ENCODE measurements around the gene PRKACB.
A peak's percentile ranks its signal among the peaks of the same experiment; 100 is the strongest.

The PRKACB gene

DNA sequence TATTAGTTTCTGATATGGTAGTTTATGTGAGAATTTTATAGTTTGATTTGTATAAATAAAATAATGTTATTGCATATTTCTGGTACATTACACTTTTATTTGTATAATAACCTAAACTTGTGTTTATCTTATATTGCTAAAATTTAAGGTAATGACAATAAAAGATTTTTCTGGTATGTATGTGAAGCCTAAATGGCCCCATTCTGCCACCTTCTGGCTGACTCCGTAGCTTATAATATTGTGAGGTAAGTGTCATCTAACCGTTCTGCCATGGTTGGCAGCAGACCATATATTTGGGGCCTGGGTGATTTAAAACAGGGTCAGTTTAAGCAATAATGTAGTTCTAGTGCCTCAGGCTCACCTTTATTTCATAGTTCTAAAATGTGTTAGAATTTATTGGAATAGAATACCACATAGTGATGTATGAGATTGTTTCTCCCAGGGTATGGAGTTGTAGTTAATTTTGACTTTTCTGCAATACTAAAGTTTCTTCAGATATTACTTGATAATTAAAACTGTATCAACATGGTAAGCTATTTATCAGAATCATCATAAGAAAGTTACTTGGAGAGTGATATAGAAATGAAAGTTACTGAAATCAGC is 21.2 kb upstream of the PRKACB start:
- no peak overlapping the region for H3K4me3 Mint-ChIP-seq
- peak; percentile 18 to 23 for DNase-seq (ENCODE audit: low spot score in 2 of 2)
- H3K9me3 Mint-ChIP-seq = no peaks in the 10 kb centered on the region
- H3K27ac Mint-ChIP-seq (ENCODE audit: low read depth) = no peak overlapping the region
- no peaks in the 10 kb centered on the region for H3K36me3 Mint-ChIP-seq (ENCODE audit: insufficient read depth)
- no peaks in the 10 kb centered on the region for H3K4me1 Mint-ChIP-seq
- peak; percentile 56 for ATAC-seq (replicated peaks; ENCODE audit: extremely low read depth, poor library complexity, severe bottlenecking)
- no peaks in the 10 kb centered on the region for H3K27me3 Mint-ChIP-seq

- H3K27ac Mint-ChIP-seq (ENCODE audit: low read depth) = no peak overlapping the region
- H3K9me3 Mint-ChIP-seq = no peaks in the 10 kb centered on the region
- DNase-seq (ENCODE audit: low spot score in 2 of 2) (no peak), ATAC-seq (replicated peaks; ENCODE audit: extremely low read depth, poor library complexity, severe bottlenecking) (no peak)
- no peaks in the 10 kb centered on the region for H3K36me3 Mint-ChIP-seq (ENCODE audit: insufficient read depth)
- H3K27me3 Mint-ChIP-seq = no peaks in the 10 kb centered on the region
- no peak overlapping the region for H3K4me3 Mint-ChIP-seq
- H3K4me1 Mint-ChIP-seq = peaks cover 18% of the 10 kb centered on the region
Measured at GRCh38 chr1:84133479-84133878, 10.6 kb upstream of the PRKACB start.

GRCh38 chr1:84135341-84135740 is 8.7 kb upstream of the PRKACB start:
- no peaks in the 10 kb centered on the region for H3K9me3 Mint-ChIP-seq
- H3K36me3 Mint-ChIP-seq (ENCODE audit: insufficient read depth) = no peaks in the 10 kb centered on the region
- no peak overlapping the region for H3K4me3 Mint-ChIP-seq
- ATAC-seq (replicated peaks; ENCODE audit: extremely low read depth, poor library complexity, severe bottlenecking) = no peak
- peak overlapping the region; percentile 60 for H3K27ac Mint-ChIP-seq (ENCODE audit: low read depth)
- H3K4me1 Mint-ChIP-seq = peaks cover 18% of the 10 kb centered on the region
- no peak for DNase-seq (ENCODE audit: low spot score in 2 of 2)
- H3K27me3 Mint-ChIP-seq = no peaks in the 10 kb centered on the region

DNA sequence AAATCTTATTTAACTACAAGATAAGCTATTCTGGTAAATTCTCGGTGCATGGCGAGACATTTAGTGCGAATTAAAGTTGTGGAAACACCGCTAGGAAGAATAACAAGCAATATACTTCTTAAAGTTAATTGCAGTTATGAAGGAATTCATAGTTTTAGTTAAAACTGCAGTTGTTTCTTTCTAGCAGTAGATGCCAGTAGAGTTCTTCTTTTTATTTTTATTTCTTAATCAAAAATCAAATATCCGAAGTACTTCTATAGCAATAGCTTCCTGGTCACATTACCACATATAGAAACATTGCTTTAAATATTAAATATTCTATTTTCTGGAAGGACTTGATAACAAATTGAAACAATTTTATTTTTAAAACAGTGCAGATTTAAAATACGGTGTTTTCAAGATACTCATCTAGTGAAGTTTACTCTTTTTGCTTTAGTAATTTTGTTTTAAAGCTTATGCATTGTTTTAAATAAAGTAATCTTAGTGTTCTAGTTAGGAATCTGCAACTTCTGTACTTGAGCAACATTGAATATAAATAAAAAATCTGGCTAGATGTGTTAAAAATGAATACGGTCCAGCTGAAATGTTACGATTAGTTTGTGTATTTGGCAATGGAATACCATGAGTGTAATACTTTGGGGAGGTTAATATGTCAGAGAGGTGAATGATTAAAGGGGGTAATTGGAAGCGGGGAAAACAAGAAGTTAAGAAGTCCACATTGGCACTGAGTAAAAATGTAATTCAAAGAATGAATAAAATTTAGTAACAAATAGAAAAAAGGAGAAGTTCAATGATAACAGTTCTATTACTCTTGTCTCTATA is 2.7 kb upstream of the PRKACB start:
- no peaks in the 10 kb centered on the region for H3K27me3 Mint-ChIP-seq
- peaks cover 19% of the 10 kb centered on the region for H3K4me1 Mint-ChIP-seq
- no peaks in the 10 kb centered on the region for H3K9me3 Mint-ChIP-seq
- peaks cover 7% of the 10 kb centered on the region for H3K36me3 Mint-ChIP-seq (ENCODE audit: insufficient read depth)
- DNase-seq (ENCODE audit: low spot score in 2 of 2) = no peak
- peak overlapping the region; percentile 62 for H3K27ac Mint-ChIP-seq (ENCODE audit: low read depth)
- H3K4me3 Mint-ChIP-seq = no peak overlapping the region
- no peak for ATAC-seq (replicated peaks; ENCODE audit: extremely low read depth, poor library complexity, severe bottlenecking)

DNA sequence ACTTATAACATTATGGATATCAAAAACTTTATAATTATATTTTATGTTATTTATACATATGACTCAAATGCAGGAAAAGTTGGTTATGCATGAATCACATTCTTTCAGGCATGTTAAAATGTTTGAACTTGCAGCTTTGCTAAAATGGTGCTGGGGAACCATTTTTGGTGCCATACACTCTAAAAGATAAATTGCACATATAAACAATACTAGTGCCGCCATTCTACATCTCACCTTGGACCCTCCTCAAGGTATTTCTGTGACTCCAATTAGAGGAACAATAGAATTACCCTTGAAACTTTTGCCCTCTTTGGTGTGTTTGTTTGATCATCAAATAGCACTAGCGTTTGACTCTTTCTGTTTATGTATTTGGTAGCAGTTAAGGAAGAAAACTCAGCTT is 997 bp downstream of the PRKACB start:
- H3K9me3 Mint-ChIP-seq = no peaks in the 10 kb centered on the region
- H3K4me1 Mint-ChIP-seq = peaks cover 33% of the 10 kb centered on the region
- peak; percentile 41 for ATAC-seq (replicated peaks; ENCODE audit: extremely low read depth, poor library complexity, severe bottlenecking)
- peak overlapping the region; percentile 90 for H3K4me3 Mint-ChIP-seq
- peak overlapping the region; percentile 96 for H3K27ac Mint-ChIP-seq (ENCODE audit: low read depth)
- DNase-seq (ENCODE audit: low spot score in 2 of 2) = no peak
- H3K36me3 Mint-ChIP-seq (ENCODE audit: insufficient read depth) = peaks cover 7% of the 10 kb centered on the region
- H3K27me3 Mint-ChIP-seq = no peaks in the 10 kb centered on the region

- H3K27me3 Mint-ChIP-seq = no peaks in the 10 kb centered on the region
- peak overlapping the region; percentile 96 for H3K27ac Mint-ChIP-seq (ENCODE audit: low read depth)
- H3K36me3 Mint-ChIP-seq (ENCODE audit: insufficient read depth) = peaks cover 7% of the 10 kb centered on the region
- no peak for ATAC-seq (replicated peaks; ENCODE audit: extremely low read depth, poor library complexity, severe bottlenecking)
- H3K9me3 Mint-ChIP-seq = no peaks in the 10 kb centered on the region
- no peak for DNase-seq (ENCODE audit: low spot score in 2 of 2)
- H3K4me3 Mint-ChIP-seq = peak overlapping the region; percentile 90
- peaks cover 44% of the 10 kb centered on the region for H3K4me1 Mint-ChIP-seq
Measured at GRCh38 chr1:84146411-84147032, 2.5 kb downstream of the PRKACB start.

DNA sequence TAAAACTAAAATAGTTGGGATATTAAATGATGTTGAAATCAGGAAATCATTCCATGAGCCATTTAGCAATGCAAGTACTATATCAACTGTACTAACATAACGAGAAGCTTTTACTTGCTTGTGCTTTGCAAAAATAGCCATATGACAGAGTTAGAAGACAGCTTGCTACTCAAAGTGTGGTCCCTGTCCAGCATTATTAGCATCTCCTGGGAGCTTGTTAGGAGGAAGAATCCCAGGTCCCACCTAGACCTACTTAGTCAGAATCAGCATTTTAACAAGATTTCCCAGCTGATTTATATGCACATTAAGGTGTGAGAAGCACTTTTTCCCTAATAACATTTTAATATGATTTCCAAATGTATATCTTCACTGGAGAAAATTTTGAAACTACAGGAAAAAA is 4.7 kb downstream of the PRKACB start:
- H3K4me3 Mint-ChIP-seq = no peak overlapping the region

DNA sequence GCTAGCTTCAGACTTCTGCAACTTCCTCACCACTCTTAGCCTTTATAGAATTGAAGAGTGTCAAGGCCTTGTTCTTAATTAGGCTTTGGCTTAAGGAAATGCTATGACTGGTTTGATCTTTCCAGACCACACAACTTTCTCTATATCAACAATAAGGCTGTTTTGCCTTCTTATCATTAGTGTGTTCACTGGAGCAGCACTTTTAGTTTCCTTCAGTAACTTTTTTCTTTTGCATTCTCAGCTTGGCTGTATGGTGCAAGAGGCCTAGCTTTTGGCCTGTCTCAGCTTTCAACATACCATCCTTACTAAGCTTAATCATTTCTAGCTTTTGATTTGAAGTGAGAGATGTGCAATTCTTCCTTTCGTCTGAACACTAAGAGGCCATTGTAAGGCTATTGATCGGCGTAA is 8.6 kb downstream of the PRKACB start:
- peak overlapping the region; percentile 73 for H3K27ac Mint-ChIP-seq (ENCODE audit: low read depth)
- peaks cover 8% of the 10 kb centered on the region for H3K36me3 Mint-ChIP-seq (ENCODE audit: insufficient read depth)
- peak; percentile 66 for ATAC-seq (replicated peaks; ENCODE audit: extremely low read depth, poor library complexity, severe bottlenecking)
- H3K4me3 Mint-ChIP-seq = peak overlapping the region; percentile 57
- no peaks in the 10 kb centered on the region for H3K27me3 Mint-ChIP-seq
- DNase-seq (ENCODE audit: low spot score in 2 of 2) = no peak
- no peaks in the 10 kb centered on the region for H3K9me3 Mint-ChIP-seq
- H3K4me1 Mint-ChIP-seq = peaks cover 80% of the 10 kb centered on the region

More for the DNA sequence above, 4.7 kb downstream of the PRKACB start:
- H3K9me3 Mint-ChIP-seq = no peaks in the 10 kb centered on the region
- DNase-seq (ENCODE audit: low spot score in 2 of 2) (no peak), ATAC-seq (replicated peaks; ENCODE audit: extremely low read depth, poor library complexity, severe bottlenecking) (no peak)
- peaks cover 58% of the 10 kb centered on the region for H3K4me1 Mint-ChIP-seq
- no peak overlapping the region for H3K27ac Mint-ChIP-seq (ENCODE audit: low read depth)
- H3K36me3 Mint-ChIP-seq (ENCODE audit: insufficient read depth) = peaks cover 11% of the 10 kb centered on the region
- no peaks in the 10 kb centered on the region for H3K27me3 Mint-ChIP-seq

DNA sequence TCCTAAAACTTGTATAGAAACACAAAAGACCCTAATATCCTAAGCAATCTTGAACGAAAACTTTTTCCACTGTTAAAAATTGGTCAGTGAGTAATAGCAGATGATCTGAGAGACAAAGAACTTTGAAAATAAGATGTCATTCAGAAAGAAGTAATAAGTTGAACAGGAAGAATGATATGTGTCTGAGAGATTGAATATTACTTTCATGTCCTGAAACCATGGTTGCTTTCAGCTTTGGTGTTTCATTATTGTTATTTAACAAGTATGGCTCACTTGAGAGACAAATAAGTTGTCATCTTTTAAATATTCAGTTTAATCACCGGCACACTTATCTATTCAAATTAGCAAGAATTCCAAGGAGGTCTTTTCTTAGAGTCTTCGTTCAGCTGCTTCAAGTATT is 11.4 kb downstream of the PRKACB start:
- Mint-ChIP-seq H3K27me3 (no peaks in the 10 kb centered on the region), H3K4me3 (peak overlapping the region; percentile 16), H3K9me3 (no peaks in the 10 kb centered on the region), H3K27ac (ENCODE audit: low read depth) (peak overlapping the region; percentile 29), H3K36me3 (ENCODE audit: insufficient read depth) (peaks cover 8% of the 10 kb centered on the region), H3K4me1 (peaks cover 92% of the 10 kb centered on the region)
- DNase-seq (ENCODE audit: low spot score in 2 of 2) (no peak), ATAC-seq (replicated peaks; ENCODE audit: extremely low read depth, poor library complexity, severe bottlenecking) (no peak)

DNA sequence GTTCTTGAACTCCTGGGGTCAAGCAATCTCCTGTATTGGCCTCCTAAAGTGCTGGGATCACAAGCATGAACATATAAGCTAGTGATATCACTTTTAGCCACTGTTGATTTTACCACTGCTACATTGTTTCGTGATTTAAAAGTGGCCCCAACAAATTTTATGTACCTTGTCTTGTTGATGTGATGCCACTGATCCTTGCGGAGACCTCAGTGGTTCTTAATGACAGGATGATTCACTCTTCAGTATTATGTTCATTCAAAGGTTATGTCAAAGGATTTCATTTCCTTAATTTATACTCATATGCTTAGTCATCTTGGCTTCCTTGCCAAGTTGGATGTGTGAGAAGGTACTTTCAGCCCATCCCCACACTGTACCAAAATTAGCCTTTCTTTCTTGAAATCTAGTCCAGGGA is 12.1 kb downstream of the PRKACB start:
- H3K36me3 Mint-ChIP-seq (ENCODE audit: insufficient read depth) = peaks cover 8% of the 10 kb centered on the region
- no peaks in the 10 kb centered on the region for H3K27me3 Mint-ChIP-seq
- H3K9me3 Mint-ChIP-seq = no peaks in the 10 kb centered on the region
- peaks cover 91% of the 10 kb centered on the region for H3K4me1 Mint-ChIP-seq
- peak; percentile 25 for ATAC-seq (replicated peaks; ENCODE audit: extremely low read depth, poor library complexity, severe bottlenecking)
- peak overlapping the region; percentile 29 for H3K27ac Mint-ChIP-seq (ENCODE audit: low read depth)
- DNase-seq (ENCODE audit: low spot score in 2 of 2) = no peak
- H3K4me3 Mint-ChIP-seq = peak overlapping the region; percentile 44

- Mint-ChIP-seq H3K27me3 (no peaks in the 10 kb centered on the region), H3K4me1 (peaks cover 88% of the 10 kb centered on the region), H3K4me3 (peak overlapping the region; percentile 17), H3K36me3 (ENCODE audit: insufficient read depth) (peaks cover 6% of the 10 kb centered on the region), H3K9me3 (no peaks in the 10 kb centered on the region), H3K27ac (ENCODE audit: low read depth) (peak overlapping the region; percentile 36)
- no peak for DNase-seq (ENCODE audit: low spot score in 2 of 2)
- no peak for ATAC-seq (replicated peaks; ENCODE audit: extremely low read depth, poor library complexity, severe bottlenecking)
Measured at GRCh38 chr1:84159533-84160240, 15.6 kb downstream of the PRKACB start.

DNA sequence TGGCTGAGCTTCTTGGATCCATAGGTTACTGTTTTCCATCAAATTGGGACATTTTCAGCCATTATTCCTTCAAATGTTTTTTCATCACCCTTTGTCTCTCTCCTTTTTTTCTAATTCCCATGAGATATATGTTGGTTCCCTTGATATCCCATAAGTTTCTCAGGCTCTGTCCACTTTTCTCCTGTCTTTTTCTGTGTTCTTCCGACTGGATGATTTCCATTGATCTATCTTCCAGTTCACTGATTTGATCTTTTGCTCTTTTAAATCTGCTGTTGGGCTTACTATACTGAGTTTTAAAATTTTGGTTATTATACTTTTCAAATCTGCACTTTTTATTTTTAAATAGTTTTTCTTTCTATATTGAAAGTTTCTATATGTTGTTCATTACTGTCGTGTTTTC is 18.2 kb downstream of the PRKACB start:
- H3K36me3 Mint-ChIP-seq (ENCODE audit: insufficient read depth) = peaks cover 4% of the 10 kb centered on the region
- H3K27ac Mint-ChIP-seq (ENCODE audit: low read depth) = peak overlapping the region; percentile 60
- DNase-seq (ENCODE audit: low spot score in 2 of 2) (no peak), ATAC-seq (replicated peaks; ENCODE audit: extremely low read depth, poor library complexity, severe bottlenecking) (no peak)
- no peaks in the 10 kb centered on the region for H3K27me3 Mint-ChIP-seq
- H3K4me3 Mint-ChIP-seq = peak overlapping the region; percentile 2
- peaks cover 72% of the 10 kb centered on the region for H3K4me1 Mint-ChIP-seq
- no peaks in the 10 kb centered on the region for H3K9me3 Mint-ChIP-seq

Data from central memory CD8-positive, alpha-beta T cell (primary cell).